WERI-Rb-1 (cell line): ENCODE results near the gene C17orf100.

Experiments used
- DNase-seq: peaks from one replicate; pipeline ENCODE4 v3.0.0-alpha.2; 2020
- H3K27ac ChIP-seq: fragments of 250-450 bp; sonication (Bioruptor Pico); 2 replicates; pipeline ENCODE4 v1.5.1; 2020; ENCODE audit warnings: mild to moderate bottlenecking, moderate library complexity
- H3K27me3 ChIP-seq: fragments of 250-450 bp; sonication (Bioruptor Pico); 2 replicates; pipeline ENCODE4 v1.5.1; 2021; ENCODE audit warnings: mild to moderate bottlenecking, low read depth, moderate library complexity; ENCODE audit not compliant: insufficient read depth, severe bottlenecking
- H3K36me3 ChIP-seq: fragments of 250-450 bp; sonication (Bioruptor Pico); 2 replicates; pipeline ENCODE4 v1.5.1; 2020; ENCODE audit warnings: mild to moderate bottlenecking, moderate library complexity
- H3K4me3 ChIP-seq: 2 replicates; pipeline ENCODE4 v1.5.1; 2011; ENCODE audit warnings: low read depth, mild to moderate bottlenecking, control low read depth, low read length
- H3K9me3 ChIP-seq: fragments of 250-450 bp; sonication (Bioruptor Pico); 2 replicates; pipeline ENCODE4 v1.5.1; 2021; ENCODE audit warnings: mild to moderate bottlenecking, moderate library complexity; ENCODE audit not compliant: severe bottlenecking
- CTCF ChIP-seq: IDR thresholded peaks from 2 replicates; pipeline ENCODE4 v1.5.1; 2011; ENCODE audit warnings: low read depth, mild to moderate bottlenecking, control low read depth, inconsistent platforms, low read length

The C17orf100 gene

GRCh38 chr17:6695051-6695450, 43.5 kb downstream of the C17orf100 start:
- no peaks in the 10 kb centered on the region for H3K36me3 ChIP-seq
- no peak overlapping the region for H3K27ac ChIP-seq
- TF ChIP-seq CTCF: no peak
- no peak overlapping the region for H3K4me3 ChIP-seq
- DNase-seq: no peak
- no peaks in the 10 kb centered on the region for H3K9me3 ChIP-seq
- peaks cover 6% of the 10 kb centered on the region for H3K27me3 ChIP-seq

- DNase-seq: no peak
- H3K27me3 ChIP-seq: peaks cover 6% of the 10 kb centered on the region
- no peak overlapping the region for H3K4me3 ChIP-seq
- no peak for TF ChIP-seq CTCF
- no peaks in the 10 kb centered on the region for H3K36me3 ChIP-seq
- no peaks in the 10 kb centered on the region for H3K9me3 ChIP-seq
- no peak overlapping the region for H3K27ac ChIP-seq
Measured at GRCh38 chr17:6695565-6695964, 44.0 kb downstream of the C17orf100 start.

GRCh38 chr17:6696906-6697305, 45.3 kb downstream of the C17orf100 start:
- Histone ChIP-seq H3K27me3 (peaks cover 6% of the 10 kb centered on the region), H3K27ac (no peak overlapping the region)
- TF ChIP-seq CTCF: no peak

GRCh38 chr17:6698004-6698403, 46.4 kb downstream of the C17orf100 start:
- H3K4me3 ChIP-seq: no peak overlapping the region
- peaks cover 14% of the 10 kb centered on the region for H3K27me3 ChIP-seq
- no peak overlapping the region for H3K27ac ChIP-seq
- no peak for TF ChIP-seq CTCF
- H3K9me3 ChIP-seq: no peaks in the 10 kb centered on the region
- DNase-seq: no peak
- no peaks in the 10 kb centered on the region for H3K36me3 ChIP-seq

More at GRCh38 chr17:6696906-6697305, 45.3 kb downstream of the C17orf100 start:
- Histone ChIP-seq H3K9me3 (no peaks in the 10 kb centered on the region), H3K36me3 (no peaks in the 10 kb centered on the region), H3K4me3 (no peak overlapping the region)
- DNase-seq: no peak

GRCh38 chr17:6699997-6700947, 48.7 kb downstream of the C17orf100 start:
- Histone ChIP-seq H3K27me3 (peaks cover 20% of the 10 kb centered on the region), H3K27ac (no peak overlapping the region), H3K4me3 (no peak overlapping the region), H3K9me3 (no peaks in the 10 kb centered on the region), H3K36me3 (no peaks in the 10 kb centered on the region)
- no peak for DNase-seq
- TF ChIP-seq CTCF: no peak

GRCh38 chr17:6700948-6701307, 49.4 kb downstream of the C17orf100 start:
- Histone ChIP-seq H3K9me3 (no peaks in the 10 kb centered on the region), H3K36me3 (no peaks in the 10 kb centered on the region), H3K27me3 (peaks cover 17% of the 10 kb centered on the region), H3K4me3 (no peak overlapping the region), H3K27ac (no peak overlapping the region)
- TF ChIP-seq CTCF: no peak
- DNase-seq: no peak
